T-helper 22 cell (primary cell): ENCODE data around the gene SRPK1.
"Not testable (repeated sequence)": the region's sequence is repeated elsewhere in the genome, so short reads cannot be mapped to it uniquely, and the experiment has no call there.

Experiments
- DNase-seq: peaks from one replicate; pipeline ENCODE4 v3.0.0-alpha.2; 2020; ENCODE audit warnings: low read depth

Gene SRPK1

DNA sequence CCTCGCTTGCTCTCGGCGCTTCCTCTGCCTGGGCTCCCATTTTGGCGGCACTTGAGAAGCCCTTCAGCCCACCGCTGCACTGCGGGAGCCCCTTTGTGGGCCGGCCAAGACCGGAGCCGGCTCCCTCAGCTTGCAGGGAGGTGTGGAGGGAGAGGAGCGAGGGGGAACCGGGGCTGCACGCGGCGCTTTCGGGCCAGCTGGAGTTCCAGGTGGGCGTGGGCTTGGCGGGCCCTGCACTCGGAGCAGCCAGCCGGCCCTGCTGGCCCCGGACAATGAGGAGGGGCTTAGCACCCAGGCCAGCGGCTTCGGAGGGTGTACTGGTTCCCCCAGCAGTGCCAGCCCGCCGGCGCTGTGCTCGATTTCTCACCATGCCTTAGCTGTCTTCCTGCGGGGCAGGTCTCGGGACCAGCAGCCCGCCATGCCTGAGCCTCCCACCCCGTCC lies 10.2 kb upstream of the SRPK1 start:
- no peak for DNase-seq

DNA sequence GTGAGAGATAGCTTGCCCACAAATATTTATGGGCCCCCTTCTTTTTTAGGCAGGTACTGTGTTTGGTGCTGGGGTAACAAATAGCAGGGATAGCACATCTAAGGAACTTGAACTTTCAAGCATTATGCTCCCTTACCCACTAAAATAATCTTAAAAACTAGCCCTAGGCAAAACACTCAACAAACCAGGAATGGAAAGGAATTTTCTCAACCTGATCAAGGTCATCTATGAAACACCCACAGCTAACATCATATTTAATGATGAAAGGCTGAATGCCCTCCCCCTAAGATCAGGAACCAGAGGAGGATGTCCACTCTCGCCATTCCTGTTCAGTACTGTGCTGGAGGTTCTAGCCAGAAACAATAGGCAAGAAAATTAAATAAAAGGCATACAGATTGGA lies 8.7 kb upstream of the SRPK1 start:
- no peak for DNase-seq

- no peak for DNase-seq
Observed at GRCh38 chr6:35926509-35927215, 5.8 kb upstream of the SRPK1 start.

DNA sequence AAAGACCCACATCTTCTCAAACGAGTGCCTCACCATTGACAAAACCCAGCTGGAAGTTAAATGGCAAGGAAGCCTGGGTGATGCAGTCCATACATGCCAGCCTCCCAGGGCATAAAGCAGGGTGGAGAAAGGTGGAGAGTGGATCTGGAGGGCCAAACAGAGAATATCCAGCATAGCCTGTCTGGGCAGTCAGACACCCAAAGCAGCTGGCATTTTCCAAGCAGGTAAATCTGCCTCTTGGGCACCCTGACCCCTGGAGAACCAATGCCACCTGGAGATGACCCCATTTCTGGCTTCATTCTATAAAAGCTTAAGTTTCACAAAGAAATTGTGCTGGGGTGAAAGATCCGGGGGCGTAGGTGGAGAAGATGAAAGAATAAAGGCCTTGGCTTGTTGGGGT lies 5.1 kb upstream of the SRPK1 start:
- DNase-seq, result no peak

DNA sequence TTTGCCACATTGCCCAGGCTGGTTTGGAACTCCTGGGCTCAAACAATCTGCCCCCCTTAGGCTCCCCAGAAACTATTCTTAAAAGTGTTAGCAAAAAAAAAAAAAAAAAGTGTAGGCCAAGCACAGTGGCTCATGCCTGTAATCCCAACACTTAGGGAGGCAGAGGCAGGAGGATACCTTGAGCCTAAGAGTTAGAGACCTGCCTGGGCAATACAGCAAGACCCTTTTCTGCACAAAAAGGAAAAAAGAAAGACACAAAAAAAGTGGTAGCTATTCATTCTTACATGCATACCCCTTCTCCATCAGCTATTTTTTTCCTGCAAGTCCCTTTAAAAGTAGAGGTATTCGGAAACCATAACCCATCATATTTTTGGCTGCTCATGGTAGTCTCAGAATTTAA lies 3.2 kb upstream of the SRPK1 start:
- no peak for DNase-seq

DNA sequence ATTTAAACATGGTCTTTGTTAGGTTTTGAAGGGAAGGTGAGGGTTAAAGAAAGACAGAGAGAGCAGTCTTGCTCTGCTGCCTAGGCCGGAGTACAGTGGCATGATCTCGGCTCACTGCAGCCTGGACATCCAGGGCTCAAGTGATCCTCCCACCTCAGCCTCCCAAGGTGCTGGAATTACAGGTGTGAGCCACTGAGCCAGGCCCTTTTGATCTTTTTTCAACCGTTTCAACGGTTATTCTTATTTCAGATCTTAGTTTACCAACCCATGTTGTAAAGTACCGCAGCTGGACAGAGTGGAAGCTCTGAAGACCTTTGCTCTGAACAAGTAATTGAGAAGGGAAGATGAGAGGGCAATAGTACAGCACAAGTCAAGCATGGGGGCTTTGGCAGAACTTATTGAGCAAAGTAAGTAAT lies 1.2 kb upstream of the SRPK1 start:
- no peak for DNase-seq

- peak; percentile 45 for DNase-seq
Observed at GRCh38 chr6:35919827-35920751, 809 bp downstream of the SRPK1 start.

- DNase-seq, result no peak
Observed at GRCh38 chr6:35919085-35919826, 1.6 kb downstream of the SRPK1 start.

DNA sequence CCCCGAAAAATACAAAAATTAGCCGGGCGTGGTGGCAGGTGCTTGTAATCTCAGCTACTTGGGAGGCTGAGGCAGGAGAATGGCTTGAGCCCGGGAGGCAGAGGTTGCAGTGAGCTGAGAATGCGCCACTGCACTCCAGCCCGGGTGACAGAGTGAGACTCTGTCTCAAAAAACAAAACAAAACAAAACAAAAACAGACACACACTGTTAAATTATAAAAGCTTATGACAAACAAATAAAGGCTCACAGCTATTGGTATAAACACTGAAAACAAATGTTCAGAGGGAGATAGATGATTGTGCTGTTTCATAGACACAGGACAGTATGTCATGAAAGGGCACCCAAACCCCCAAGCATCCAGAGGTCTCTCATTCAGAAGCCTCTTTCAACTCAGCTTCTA lies 4.0 kb downstream of the SRPK1 start:
- not testable (repeated sequence) for DNase-seq

GRCh38 chr6:35916056-35916455 lies 4.8 kb downstream of the SRPK1 start:
- no peak for DNase-seq

DNA sequence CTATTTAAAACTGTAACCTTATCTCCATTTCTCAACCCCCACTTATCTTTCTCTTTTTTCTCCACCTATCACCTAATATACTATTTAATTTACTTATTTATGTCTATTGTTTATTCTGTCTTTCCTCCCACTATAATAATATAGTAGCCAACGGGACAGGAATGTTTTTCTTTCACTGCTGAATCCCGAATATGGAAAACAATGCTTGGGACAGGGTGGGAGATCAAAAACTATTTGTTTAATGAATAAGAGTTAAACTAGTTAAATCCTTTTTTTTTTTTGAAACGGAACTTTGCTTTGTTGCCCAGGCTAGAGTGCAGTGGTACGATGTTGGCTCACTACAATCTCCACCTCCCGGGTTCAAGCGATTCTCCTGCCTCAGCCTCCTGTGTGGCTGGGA lies 6.4 kb downstream of the SRPK1 start:
- no peak for DNase-seq

DNA sequence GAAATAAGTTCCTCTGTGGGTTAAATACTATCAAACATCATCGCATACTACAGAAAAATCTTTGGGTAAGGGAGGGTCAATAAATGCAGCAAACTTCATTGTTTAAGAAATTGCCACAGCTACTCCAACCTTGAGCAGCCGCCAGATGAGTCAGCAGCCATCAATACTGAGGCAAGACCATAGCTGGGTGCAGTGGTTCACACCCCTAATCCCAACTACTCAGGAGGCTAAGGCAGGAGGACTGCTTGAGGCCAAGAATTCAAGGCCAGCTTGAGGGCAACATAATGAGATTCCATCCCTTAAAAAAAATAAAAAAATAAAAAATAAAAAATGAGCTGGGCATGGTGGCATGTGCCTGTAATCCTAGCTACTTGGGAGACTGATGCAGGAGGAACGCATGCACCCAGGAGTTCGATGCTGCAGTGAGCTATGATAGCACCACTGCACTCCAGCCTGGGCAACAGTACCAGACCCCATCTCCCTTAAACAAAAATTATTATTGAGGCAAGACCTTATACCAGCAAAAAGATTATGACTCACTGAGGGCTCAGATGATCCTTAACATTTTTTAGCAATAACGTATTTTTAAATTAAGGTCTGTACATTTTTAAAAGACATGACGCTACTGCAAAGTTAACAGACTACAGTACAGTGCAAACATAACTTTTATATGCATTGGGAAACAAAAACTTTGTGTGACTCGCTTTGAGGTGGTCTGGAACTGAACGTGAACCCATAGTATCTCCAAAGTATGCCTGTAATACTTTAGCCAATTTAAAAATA lies 8.8 kb downstream of the SRPK1 start:
- no peak for DNase-seq

DNA sequence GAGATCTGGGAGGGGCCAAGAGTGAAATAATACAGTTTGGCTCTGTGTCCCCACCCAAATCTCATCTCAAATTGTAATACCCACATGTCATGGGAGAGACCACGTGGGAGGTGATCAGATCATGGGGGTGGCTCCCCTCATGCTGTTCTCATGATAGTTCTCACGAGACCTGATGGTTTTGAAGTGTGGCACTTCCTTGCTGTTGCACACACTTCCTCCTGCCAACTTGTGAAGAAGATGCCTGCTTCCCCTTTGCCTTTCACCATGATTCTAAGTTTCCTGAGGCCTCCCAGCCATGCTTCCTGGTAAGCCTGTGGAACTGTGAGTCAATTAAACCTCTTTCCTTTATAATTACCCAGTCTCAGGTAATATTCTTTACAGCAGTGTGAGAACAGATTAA lies 11.3 kb downstream of the SRPK1 start:
- DNase-seq, result not testable (repeated sequence)

GRCh38 chr6:35908753-35909401 lies 12.0 kb downstream of the SRPK1 start:
- not testable (repeated sequence) for DNase-seq

GRCh38 chr6:35907750-35908149 lies 13.1 kb downstream of the SRPK1 start:
- no peak for DNase-seq

DNA sequence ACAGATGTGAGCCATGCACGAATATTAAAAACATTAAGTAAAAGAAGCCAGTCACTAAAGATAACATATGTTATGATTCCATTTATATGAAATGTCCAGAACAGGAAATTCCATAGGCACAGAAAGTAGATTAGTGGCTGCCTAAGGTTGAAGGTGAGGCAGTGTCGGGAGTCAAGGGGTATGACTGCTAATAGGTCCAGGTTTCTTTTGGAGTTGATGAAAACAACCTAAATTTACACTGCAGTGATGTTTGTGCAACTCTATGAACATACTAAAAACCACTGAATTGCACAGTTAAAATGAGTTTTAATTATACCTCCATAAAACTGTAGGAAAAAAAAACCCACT lies 14.4 kb downstream of the SRPK1 start:
- no peak for DNase-seq

GRCh38 chr6:35905841-35906498 lies 14.9 kb downstream of the SRPK1 start:
- no peak for DNase-seq

DNA sequence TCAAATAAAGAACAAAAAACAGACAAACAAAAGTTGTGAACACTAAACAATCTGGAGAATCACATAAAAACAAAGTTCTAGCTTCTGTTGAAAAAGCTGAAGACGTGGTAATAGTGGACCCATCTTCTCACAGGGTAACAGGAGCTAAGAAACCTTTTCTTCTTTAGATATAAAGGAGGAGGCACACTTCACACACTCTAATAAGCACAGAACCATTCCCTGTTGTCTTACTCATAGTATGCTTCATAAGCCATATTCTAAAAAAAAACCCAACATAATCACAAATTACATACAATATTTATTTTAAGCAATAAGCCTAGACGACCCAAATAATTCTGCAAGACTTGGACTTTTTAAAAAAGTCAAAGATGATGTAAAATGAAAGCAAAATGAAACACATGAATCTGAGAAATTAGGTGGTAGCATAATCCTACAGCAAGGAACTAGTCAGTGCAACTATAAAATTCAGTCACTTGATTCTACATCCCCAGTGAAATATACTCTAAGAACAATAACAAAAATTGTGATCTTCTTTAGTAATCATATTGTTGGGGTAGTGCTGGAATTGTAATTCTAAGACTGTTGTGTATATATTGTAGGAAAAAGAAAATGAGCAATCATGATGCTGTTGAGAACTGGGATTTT lies 15.6 kb downstream of the SRPK1 start:
- no peak for DNase-seq

GRCh38 chr6:35903679-35904078 lies 17.2 kb downstream of the SRPK1 start:
- no peak for DNase-seq

DNA sequence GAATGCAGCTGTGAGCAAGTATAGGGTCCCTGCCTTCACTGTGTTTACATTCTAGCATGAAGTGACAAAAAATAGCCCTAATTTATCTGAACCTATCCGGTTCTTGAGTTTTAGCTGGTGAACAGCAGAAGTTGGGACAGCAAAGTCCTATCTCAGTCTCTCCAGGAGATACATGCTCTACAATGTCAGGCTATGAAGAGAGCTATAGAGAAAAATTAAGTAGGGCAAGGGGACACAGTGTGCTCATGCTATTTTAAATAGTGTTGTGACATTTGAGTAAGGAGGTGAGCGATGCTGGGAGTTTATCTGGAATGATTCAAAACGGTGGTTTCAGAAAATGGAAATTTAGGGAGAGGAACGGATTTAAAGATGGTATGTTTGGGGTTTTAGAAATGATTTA lies 20.4 kb downstream of the SRPK1 start:
- DNase-seq, result no peak
